Measurements from ENCODE around the gene PDX1. TPM values are rescaled to one million over a fixed set of nuclear protein-coding genes. Genes with fewer than 3 reads are reported as not detected.

Gene PDX1
- total RNA-seq: not detected

DNA sequence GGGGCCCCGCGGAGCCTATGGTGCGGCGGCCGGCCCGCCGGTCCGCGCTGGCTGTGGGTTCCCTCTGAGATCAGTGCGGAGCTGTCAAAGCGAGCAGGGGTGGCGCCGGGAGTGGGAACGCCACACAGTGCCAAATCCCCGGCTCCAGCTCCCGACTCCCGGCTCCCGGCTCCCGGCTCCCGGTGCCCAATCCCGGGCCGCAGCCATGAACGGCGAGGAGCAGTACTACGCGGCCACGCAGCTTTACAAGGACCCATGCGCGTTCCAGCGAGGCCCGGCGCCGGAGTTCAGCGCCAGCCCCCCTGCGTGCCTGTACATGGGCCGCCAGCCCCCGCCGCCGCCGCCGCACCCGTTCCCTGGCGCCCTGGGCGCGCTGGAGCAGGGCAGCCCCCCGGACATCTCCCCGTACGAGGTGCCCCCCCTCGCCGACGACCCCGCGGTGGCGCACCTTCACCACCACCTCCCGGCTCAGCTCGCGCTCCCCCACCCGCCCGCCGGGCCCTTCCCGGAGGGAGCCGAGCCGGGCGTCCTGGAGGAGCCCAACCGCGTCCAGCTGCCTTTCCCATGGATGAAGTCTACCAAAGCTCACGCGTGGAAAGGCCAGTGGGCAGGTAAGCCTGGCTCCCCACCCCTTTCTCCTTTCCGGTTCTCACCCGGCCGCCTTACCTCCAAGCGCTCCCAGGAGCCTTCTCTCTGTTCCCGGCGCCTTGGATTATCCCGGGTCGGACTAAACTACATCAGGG is at the start of gene PDX1:
TSS of gene PDX1 (plus strand) at position 67 of the 743 bp plus-strand sequence. CDS start at position 206, 139 bp downstream.
- no peak for DNase-seq

DNA sequence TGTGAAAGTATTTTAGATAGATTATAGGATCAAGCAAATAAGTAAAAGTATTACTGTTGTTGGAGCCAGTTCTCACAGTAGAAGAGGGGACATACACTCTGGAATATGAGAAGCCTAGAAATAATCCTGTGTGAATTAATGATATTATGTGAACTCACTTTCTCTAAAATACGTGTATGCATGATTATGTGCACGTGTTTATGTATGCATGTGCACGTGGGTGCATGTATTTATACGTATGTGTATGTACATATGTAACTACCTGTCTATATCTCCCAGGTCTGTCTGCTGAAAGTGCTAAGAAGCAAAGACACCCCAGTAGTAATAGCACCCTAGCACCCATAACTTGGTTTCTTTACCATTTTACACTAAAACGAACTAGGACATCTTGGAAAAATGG is 41.5 kb upstream of the PDX1 start:
- no peak for DNase-seq

DNA sequence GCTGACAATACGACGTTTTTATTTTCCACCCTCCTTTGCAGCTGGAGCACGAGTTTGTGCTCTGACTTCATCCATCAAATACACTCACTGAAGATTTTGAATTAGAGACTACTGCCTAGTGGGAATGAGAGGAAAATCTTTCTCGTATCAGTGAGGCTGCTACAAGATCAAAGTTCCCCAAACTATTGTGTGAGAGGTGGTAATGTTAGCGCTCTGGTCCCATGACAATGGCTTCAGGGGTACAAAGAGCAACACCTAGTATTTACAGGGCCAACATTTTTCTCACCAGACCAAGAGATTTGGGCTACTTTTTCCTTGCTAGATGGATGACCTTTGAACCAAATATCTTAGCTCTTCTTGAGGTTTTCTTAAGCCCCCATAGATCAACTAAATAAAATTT is 30.3 kb upstream of the PDX1 start:
- DNase-seq: no peak

DNA sequence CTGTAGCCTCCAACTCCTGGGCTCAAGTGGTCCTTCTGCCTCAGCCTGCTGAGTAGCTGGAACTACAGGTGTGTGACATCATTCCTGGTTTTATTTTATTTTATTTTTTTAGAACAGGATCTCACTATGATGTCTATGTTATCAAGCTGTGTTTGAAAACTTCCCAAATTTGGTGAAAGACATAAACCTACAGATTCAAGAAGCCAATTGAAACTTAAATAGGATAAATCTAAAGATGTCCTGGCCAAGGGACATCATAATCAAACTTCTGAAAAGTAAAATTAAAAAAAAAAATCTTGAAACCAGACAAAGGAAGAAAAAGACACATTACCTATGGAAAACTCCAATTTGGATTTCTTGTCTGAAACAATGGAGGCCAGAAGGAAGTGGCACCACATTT is 23.1 kb upstream of the PDX1 start:
- DNase-seq: no peak

DNA sequence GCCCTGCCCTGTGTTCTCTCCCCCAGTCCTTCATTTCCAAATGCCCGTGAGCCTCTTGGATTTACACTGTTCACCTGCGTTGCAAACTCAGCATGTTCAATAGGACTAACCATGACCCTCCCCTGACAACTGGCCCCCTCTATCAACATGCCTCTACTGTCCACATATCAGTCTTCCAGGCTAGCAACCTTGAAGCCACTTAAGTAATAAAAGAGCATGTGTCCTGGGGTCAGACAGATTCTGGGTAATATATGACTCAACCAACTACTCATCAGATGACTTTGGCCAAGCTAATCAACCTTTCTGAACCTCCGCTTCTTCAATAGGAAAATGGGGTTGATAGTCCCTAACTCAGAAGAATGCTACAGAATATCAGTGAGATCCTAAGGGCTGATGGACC is 15.1 kb upstream of the PDX1 start:
- DNase-seq: no peak

DNA sequence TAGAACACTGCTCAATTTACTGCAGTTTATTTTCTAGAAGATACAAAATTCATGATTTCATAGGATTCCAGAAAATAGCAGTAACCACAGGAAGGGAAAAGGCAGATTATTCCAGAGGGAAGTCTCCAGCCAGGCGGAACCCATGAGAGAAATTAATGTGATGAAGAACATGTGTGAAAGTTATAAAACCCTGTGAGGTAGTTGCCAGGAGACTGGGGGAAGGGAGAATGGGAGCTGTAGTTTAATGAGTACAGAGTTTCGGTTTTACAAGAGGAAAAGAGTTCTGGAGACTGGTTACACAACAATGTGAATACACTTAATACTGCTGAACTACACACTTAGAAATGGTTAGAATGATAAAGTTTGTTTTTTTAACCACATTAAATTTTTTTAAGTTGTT is 14.2 kb upstream of the PDX1 start:
- DNase-seq: no peak

DNA sequence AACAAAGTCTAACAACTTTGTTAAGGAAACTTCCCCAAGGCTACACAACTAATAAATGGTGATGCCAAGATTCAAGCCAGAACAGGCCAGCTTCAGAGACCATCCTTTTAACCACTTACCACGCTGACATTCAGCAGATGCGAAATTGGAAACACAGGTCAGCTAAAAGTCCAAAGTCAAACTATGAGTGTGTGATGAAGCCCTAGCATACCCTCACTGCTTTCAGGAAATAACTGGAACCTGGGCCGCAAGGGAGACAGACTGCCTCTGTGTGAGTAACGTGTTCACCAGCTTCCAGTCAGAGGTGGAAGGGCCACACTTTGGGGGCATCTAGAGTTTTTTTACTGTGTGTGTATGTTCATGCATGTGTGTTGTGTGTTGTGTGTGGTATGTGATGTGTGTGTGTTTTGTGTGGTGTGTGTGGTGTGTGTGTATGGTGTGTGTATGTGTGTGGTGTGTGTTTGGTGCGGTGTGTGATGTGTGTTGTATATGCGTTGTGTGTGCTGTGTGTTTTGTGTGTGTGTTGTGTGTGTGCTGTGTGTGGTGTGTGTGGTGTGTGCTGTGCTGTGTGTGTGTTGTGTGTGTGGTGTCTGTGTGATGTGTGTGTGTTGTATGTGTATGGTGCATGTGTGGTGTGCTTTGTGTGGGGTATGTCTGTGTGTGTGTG is 12.5 kb upstream of the PDX1 start:
- no peak for DNase-seq

DNA sequence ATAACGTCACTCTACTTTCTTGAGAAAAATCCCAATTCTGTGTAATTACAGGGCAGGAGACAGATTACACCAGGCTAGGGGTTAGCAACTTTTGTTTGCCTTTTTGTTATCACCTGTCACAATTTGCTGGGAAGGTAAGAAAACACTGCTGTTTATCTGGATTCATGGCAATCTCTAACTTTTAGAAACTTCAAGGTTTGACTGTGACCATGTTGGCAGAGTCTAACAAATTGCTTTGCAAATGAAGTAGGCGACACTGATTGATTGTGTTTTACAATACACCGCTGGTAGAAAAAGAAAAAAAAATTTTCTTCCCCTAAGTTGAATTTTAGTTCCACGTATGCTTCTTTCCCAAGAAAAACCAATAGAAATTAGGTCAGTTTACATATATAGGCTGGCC is 10.4 kb upstream of the PDX1 start:
- DNase-seq: no peak

DNA sequence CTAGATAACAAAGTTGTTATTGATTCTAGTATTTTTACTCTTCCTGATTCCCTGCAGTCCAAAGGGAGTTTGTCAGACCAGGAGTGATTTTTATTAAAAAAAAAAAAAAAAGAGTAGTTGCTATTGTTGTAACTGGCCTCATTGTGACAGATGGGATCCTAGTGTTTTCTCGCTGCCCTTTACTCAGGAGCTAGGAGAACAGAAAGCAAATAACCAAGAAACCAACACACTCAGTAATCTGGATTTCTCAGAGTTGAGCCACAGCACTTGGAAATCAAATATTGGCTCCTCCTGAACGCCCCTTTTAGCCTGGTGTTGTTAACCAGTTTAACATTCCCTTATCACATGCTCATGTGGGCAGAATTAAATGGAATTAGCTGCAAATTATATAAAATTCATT is 8.3 kb upstream of the PDX1 start:
- no peak for DNase-seq

DNA sequence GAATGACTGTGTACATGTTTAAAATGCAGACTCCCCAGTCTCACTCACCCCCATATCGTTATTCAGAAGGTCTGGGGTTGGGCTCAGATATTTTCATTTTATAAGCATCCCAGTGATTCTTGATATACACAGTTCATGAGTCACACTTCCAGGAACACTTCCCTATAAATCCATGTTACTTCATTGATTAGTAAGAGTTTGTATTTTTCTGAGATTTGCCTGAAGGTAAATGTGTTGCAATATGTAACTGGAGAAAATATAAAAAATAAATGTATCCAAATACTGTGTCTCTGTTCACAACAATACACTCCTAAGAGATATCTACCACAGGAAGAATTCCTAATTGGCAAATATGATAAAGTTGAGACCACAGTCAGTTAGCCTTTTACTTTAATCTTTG is 6.6 kb upstream of the PDX1 start:
- DNase-seq: no peak

DNA sequence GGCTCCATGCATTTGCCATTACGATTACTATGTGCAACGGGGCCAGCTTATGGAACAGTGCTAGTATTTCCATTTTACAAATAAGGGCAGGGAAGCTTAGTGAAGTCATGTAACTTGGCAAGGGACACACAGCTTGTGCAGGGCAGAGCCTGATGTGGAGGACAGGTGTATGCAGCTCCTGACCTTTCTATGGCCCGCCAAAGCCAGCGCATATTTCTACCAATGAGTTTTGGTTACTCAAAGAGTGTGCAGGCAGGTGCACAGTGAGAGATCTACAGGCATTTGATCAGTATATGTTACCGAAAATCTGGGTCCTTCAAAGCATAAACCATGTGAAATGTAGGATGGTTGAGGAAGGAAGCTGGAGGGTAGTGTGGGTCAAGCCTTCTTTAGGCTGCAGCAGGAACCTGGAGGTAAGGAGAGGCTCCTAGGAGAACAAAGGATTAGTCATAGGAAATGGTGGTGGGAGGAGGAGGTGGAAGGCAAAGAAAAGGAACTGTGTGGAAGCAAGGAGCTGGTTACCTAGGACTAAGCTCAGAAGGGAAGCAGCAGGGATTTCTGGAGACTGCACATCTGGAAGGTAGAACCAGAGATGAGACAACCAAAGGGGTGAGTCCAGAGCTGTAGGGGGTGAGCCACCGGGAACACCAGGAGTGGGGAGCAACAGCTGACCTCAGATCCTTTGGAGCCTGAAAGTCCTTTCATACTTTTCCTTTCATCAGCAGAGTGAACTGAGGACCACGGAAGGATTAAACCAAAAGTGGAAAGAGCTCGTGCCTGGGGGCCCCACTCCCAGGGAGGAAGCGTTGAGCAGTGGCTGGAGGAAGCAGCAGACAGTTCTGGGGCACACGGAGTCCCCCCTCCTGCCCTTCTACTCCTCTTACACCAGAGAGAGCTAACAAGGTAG is 4.2 kb upstream of the PDX1 start:
- no peak for DNase-seq

DNA sequence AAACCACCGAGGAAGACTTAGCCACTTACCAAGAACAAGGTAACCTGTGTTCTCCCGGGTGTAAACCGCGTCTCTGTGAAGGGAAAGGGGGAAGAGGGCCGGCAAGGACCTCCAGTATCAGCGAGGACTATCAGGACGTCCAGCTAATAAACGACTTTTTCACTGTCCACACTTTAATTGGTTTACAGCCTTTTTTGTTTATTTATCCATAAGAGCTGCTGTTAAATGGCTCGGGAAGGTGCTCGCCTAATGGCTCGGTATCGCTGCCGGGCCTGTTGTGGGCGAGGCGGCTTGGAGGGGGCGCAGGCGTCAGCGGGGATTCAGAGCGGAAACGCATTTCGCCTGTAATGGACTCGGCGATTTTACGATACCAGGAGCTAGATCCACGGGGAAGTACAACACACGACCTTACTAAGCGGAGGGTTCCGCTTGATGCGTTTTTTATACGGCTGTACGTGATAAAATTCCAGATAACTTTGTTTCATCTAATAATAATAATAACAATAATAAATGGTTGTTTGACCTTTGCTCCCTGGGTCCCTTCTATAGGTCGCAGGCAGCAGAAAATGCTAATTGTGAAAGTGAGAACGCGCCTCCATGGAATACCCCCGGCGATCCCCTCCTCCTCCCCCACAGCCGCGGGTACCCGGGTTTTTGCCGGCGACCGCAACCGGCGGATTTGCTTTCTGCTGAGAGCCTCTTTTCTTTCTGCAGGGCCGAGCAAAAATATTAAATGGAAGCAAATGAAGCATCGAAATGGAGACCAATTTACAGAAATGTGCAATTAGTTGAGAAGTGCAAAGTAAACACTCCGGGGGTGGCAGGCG is 2.5 kb upstream of the PDX1 start:
- no peak for DNase-seq

DNA sequence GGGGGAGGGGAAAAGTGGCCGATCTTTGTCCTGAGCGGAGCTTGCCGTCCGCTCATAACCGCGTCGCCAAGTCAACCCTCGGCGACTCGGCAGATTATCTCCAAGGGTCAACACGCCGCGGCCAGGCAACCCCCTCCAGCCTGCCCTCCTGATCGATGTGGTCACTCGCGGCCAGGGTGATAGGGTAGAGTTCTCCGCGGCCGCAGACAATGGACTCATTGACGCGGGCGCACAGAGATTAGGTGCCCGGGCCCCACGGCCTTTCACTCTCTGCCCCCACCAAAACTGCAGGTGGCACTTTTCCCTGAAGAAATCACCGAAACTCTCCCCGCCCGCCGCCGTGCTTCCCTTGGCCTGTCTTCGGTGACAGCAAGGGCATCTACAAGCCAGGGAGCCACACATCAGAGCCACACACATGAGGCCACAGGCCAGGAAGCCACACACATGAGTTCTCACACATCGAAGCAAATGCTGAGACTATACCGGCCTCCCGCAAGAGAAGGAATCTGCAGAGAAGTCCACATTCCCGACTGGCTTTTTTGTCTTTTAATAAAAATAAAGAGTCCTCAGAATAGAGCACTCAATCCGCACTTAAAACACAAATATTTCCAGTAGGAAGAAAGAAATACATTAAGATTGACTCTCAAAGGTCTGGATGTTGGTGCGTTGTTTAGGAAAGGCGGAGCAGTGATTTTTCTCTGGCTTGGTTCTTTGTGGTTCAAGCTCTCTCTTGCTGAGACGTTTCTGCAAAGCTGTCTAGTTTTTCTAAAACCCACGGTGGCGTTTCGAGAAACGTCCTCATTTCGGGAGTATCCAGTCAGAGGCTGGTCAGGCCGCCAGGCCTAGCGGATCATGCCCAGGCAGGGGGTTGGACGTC is 1.5 kb upstream of the PDX1 start:
- no peak for DNase-seq

DNA sequence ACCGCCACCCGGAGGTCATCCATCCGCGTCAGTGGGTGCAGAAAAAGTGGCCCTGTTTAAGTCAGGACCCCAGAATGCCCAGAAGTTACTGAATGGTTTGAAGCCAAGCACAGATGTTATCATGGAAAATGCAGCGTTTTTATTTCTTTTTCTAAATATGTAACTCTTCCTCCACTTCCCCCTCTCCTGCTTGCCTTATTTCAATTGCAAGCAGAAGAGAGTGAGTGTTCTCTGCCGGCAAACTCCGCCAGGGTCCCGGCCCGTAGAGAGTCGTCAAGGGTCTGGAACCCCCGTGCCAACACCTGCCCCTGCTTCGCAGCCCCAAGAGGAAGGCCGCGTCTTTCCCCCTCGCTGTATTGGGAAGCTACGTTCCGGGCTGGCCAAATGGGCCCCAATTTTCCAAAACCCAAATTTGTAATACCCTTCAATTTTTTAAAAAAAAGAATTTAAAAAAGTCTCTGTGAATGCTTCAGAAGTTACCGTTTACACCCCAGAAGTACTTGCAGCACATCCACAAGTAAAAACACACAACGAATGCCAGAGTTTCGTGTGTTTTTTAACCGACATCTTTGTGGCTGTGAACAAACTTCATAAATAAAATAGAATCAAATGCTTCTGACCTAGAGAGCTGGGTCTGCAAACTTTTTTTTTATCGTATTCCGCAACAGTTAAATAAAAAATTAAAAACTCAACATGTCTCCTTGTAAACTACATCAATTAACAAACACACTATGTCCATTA is 712 bp upstream of the PDX1 start:
- DNase-seq: no peak

DNA sequence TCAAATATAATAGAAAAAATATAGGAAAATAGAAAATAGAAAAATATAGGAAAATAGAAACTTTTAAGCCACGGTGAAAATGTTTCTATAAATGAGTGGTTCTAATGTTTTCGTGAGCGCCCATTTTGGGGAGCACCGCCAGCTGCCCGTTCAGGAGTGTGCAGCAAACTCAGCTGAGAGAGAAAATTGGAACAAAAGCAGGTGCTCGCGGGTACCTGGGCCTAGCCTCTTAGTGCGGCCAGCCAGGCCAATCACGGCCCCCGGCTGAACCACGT is 204 bp upstream of the PDX1 start:
- DNase-seq: peak; percentile 32

DNA sequence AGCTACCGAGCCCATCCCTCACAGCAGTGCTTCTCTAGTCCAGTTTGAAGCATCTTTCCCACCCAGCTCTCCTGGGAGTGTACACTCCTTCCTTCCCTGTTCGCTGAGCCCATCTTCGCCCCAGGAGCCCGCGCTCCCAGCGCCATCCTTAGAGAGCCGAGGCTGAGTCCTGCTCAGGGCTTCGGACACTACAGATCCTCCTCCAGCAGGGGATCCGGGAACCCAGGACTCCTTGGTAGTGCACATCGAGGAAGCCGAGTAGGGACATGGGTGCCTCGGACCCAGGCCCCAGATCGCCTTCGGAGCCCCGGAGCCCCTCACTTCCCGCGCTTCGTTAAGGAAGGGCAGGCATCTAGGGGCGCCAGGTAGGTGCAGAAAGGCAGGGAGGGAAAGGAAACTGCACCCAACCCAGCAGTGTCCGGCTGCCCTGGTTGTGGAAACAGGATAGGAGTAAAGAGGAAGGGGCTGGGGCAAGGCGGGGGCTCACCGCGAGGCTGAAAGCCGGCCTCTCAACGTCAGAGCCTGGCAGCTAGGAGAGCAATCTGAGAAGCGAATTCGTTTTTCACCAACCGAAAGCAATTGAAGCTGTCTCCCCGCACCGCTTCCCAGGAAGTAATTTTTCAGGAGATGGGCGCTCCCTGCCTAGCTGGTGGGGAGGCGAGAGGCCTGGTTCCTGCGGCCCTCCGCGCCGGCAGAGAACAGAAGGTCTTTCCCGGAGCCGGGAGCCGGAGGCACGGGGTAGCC is 1.0 kb downstream of the PDX1 start:
- peak; percentile 48 for DNase-seq

DNA sequence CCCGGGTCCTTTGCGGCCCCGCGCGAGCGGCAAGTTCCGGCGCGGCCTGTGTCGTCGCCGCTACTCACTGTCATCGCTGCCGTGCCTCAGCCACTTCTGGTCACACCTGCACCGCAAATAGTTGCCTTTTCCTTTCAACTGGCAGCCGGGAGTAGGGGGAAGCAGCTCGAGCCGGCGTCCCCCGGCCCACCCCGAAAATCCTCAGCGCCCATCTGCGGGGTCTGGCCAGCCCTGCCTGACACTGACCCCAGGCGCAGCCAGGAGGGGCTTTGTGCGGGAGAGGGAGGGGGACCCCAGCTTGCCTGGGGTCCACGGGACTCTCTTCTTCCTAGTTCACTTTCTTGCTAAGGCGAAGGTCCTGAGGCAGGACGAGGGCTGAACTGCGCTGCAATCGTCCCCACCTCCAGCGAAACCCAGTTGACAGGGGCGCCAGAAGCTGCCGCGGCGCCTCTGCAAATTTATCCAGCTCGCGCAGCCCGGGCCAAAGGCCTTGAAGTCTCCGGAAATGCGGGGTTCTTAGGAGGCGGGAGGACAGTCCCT is 1.7 kb downstream of the PDX1 start:
- DNase-seq: no peak

DNA sequence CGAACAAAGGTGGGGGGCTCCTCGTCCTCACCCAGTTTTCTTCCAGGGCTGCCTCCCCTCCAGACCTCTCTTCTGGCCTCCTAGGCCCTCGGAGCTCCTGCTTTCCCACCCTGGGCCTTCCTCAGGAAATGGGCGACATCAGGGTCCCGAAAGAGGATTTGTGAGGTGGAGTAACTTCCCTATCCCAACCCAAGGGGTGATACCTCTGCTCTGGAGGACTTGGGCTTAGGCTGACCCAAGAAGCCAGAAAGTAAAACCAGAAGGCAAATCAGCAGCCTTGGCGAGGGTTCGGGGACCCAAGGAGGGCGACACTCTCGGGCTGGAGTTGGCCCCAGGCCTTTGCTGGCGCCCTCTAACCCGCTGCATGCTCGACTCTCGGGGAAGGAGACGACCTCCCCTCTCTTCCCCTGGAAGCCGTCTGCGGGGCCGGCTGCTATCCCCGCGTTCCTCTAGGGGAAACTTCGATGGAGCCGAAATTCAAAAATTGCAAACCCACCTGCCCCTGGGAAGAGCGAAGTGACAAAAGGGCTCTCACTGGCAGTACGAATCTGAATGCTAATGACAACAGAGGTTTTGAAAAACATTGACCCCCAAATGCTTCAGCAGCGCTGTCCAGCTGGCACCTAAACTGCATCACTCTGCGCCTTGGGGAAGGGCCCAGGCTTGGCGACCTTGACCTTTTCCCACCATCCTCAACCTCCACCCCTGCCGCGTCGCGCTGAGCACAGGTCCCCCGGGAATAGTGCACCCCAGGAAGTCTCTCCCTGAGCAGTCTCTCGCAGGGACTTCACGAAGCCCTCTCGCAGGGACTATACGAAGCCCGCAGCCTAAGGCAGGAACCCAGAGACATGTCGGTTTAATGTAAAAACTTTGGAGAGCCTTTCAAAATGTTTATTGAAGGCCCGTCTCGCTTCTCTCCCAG is 2.4 kb downstream of the PDX1 start:
- no peak for DNase-seq
